ENCODE results near the gene PNLDC1.
"Not testable (repeated sequence)": the region's sequence is repeated elsewhere in the genome, so short reads cannot be mapped to it uniquely, and the experiment has no call there.

PNLDC1 gene

DNA sequence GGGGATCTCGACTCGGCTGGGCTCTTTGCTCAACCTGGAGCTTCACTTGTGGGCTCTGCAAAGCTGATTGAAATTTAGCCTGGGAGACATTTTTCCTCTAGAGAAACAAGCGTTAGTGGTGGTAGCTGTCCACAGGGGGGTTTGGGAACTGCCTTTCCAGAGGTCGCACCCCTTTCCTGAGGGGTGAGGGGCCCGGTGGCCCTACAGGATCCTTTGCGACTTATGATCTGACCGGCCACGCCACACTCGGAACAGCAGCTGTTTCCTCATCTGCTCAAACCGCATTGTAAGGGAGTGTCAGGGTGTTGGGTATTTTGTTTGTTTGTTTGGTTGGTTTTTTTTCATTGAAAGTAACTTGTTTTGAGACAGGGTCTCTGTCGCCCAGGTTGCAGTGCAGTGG lies 21.0 kb downstream of the PNLDC1 start:
- DNase-seq (ENCODE audit: low read depth) = no peak

DNA sequence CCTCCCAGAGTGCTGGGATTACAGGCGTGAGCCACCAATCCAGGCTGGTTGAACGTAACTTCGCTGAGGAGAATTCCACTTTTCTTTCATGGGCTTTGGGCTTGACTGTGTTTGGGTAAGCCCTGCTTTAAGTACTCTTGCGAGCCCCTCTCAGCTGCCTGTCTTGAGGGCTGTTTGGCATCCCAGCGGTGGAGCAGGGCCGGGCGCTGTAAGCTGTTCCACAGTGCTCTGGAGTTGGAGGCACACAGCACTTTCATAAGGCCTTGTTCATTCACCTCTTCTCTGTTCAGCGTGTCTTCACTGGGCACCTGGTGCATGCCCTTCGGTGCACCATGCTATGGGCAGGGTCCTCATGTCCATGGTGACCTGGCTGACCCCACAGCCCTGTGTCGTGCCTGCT lies 21.6 kb downstream of the PNLDC1 start:
- no peak for DNase-seq (ENCODE audit: low read depth)

GRCh38 chr6:159823953-159824352 lies 23.9 kb downstream of the PNLDC1 start:
- no peak for DNase-seq (ENCODE audit: low read depth)

DNA sequence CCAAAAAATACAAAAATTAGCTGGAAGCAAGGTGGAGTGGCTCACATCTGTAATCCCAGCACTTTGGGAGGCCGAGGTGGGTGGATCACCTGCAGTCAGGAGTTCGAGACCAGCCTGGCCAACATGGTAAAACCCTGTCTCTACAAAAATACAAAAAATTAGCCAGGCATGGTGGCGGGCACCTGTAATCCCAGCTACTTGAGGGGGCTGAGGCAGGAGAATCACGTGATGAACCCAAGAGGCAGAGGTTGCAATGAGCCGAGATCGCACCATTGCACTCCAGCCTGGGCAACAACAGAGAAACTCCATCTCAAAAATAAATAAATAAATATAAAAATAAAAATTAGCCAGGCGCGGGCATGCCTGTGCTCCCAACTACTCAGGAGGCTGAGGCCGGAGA lies 24.6 kb downstream of the PNLDC1 start:
- DNase-seq (ENCODE audit: low read depth) = not testable (repeated sequence)

DNA sequence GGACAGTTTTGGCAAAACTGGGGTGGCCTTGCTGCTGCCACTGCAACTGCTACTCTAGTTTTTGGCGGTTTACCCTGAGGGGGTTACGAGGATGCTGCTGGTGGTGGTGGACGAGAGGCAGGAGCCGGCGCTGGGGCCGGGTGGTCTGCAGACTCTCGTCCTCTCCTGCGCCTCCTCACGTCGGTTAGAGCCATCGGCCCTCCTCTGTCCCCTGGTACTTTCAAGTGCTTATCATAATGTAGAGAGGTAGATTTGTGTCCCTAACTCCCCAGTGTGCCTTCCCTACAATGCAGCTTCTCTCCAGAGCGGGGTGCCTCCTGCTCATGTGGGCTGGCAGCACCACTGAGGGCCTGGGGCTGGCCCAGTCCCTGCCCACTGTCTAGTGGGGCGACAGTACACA lies 25.9 kb downstream of the PNLDC1 start:
- no peak for DNase-seq (ENCODE audit: low read depth)

DNA sequence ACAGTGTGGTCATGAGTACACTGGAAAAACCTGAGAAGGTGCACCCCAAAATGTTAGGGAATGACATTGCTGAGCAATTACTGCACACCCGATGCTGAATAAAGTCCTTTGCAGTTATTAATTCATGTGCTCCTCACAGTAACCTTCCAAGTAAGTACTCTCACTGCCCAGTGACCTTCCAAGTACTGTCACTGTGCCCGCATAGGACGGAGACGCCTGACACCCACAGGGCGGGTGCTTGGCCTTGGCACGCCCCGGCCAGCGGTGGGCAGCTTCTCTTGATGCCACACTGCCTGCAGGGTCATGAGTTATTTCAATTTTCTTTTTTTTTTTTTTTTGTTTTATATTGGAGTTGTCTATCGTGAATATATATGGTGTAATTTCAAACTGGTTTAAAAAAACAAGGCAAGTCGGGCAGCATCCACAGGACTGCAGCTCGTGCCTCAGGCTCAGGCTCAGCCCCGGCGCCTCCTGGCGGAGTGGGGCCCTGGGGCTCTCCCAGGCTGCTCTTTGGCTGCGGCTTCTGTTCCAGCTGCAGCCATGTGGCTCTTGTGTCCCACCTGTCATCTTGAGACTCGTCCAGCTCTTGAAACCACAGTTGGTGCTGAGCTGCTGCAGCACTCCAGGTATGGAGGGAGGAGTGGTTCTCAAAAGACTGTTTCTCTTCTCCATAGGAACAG lies 27.0 kb downstream of the PNLDC1 start:
- no peak for DNase-seq (ENCODE audit: low read depth)

DNA sequence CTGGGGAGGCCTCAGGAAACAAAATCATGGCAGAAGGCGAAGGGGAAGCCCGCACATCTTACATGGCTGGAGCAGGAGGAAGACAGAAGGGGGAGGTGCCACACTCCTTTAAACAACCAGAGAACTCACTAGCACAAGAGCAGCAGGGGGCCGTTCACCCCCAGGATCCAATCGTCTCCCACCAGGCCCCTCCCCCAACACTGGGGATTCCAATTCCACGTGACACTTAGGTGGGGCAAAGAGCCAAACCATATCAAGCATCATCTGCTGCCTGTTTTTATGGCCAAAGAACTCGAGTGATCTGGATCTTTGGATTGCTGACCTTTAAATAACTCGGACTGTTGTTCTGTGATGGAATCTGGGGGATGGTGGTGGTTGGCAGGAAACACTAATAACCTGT lies 28.0 kb downstream of the PNLDC1 start:
- DNase-seq (ENCODE audit: low read depth) = no peak

GRCh38 chr6:159829526-159829925 lies 29.4 kb downstream of the PNLDC1 start:
- no peak for DNase-seq (ENCODE audit: low read depth)

DNA sequence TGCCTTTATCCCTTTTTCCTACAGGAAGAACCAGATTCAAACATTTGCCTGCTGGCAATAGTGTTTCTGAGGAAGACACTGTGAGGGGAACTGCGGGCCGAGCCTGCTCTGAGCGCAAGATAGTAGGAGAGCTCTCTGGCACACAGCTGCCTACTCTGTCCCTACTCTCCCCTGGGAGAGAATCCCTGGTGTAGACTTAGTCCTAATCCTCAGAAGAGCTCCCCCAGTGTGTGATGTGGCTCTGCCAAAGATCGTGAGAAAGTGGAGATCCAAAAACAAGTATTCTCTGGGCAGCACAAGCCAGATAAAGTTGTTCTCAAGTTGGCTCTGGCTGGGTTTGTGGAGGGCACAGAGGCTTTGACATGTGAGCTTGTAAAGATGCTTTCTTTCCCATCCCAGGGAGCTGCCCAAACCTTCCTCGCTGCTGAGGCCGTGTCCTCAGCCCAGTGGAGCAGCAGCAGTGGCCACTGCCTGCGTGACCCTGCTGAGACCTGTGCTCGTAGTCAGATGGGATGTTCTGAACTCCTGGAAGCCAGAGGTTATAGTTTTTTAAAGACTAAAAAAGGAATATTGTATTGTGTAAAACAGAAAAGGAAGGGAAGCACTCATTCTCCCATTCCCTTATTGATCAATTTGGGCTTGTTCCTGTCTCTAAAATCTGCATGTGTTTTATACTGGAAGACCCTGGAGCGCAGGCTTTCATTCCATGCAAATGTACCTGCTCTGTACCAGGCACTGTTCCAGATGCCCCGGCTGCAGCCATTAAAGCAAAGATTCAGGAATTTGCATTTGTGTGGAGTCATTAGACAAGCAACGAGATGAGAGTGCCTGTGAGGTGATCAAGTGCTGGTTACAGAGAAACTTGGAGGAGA lies 30.7 kb downstream of the PNLDC1 start:
- no peak for DNase-seq (ENCODE audit: low read depth)

DNA sequence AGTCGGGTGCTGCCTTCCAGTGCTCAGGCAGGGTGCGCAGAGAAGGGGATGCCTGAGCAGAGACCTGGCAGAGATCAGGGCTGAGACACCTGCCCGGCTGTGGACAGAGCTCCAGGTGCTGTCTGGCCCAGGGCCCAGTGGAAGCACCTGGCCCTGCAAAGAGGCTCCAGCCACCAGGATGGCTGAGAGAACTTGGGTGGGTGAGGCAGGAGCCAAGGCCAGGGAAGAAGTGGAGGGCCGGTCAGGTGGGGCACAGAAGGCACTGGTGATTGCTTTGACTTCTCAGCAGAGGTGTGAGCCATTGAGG lies 31.2 kb downstream of the PNLDC1 start:
- no peak for DNase-seq (ENCODE audit: low read depth)

GRCh38 chr6:159832946-159833345 lies 32.9 kb downstream of the PNLDC1 start:
- DNase-seq (ENCODE audit: low read depth) = no peak

DNA sequence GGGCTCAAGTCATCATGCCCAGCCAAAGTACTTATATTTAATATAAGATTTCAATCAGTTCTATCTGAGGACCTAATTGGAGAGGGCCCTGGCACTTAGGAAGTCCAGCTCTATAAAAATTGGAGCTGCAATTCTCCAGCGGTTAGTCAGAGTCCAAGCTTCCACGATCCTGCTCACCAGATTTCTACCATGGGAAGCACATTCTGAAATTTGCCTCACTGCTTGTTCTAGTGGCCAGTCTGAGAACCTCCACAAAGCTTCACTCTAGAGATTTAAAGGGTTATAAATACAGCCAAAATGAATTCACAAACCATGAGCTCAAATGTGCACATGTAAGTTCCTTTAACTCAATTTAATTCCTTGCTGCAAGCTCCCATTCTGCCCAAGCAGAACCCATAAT lies 33.5 kb downstream of the PNLDC1 start:
- no peak for DNase-seq (ENCODE audit: low read depth)

DNA sequence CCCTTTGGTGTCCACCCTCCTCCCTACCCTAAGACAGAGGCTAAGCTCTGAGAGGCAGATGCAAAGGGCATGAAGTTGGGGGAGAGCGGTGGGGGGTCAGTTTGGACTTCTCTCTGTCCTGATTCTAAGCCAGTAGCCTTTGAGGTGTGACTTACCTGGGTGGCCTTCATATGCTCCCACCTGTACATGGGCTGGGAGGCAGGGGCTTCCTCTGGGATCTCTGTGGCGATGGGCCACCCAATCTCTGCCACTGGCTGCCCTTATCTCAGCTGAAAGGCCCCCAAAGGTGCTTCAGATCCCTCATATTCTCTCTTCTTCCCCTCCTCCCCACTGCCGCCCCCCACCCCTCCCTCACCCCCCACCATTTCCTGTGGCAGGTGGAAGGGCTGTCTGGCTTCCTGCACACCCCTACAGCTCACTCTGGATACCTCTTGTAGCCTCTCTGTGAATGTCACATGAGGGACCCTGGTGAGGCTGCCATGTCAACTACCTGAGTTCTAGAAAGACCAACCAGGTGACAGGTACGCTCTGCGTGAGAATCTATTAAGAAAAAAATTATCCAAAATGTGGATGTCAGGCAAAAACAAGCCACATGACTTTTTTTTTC lies 34.0 kb downstream of the PNLDC1 start:
- no peak for DNase-seq (ENCODE audit: low read depth)

- DNase-seq (ENCODE audit: low read depth) = no peak
Observed at GRCh38 chr6:159836718-159837490, 36.8 kb downstream of the PNLDC1 start.

DNA sequence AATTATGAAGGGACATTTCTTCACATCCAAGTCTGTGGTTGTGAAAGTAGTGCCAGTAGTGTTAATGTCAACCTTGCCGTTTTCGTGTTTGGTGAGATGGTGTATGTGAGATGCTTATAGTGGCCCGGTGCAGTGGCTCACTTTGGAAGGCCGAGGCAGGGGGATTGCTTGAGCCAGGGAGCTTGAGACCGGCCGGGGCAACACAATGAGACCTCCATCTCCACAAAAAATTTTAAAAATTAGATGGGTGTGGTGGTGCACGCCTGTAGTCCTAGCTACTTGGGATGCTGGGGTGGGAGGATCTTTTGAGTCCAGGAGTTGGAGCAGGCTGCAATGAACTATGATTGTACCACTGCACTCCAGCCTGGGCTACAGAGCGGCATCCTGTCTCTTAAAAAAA lies 37.4 kb downstream of the PNLDC1 start:
- no peak for DNase-seq (ENCODE audit: low read depth)

DNA sequence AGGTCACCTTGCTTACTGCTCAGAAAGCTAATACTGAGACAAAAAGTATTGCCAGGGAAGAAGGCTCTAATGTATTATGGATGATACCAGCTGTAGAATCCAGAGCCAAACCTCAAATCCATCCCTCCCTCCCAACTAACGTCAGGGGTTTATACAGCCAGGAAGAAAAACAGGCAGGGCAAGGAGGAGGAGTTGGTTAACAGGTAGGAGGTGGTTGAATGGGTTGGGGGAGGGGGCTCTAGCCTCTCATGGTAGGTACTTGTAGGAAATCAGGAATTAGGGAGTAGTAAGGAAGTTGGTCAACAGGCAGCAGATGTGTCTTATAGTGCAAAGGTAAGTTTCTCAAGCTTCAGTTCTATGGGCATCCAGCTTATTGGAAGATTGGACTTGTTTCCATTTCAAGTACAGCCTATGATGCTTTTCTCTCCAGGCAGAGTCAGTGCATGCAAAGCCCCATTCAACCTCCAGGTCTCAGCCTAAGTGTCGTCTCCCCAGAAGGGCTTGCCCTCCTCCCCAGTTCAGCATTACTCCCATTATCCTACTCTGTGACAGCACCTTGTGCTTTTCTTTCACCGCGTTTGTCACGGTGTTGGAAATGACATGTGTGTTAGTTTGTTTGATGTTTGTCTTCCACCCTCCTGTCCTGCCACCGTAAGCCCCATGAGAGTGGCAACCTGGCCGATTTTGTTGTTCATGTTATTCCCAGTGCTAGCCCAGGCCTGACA lies 38.1 kb downstream of the PNLDC1 start:
- no peak for DNase-seq (ENCODE audit: low read depth)

- no peak for DNase-seq (ENCODE audit: low read depth)
Observed at GRCh38 chr6:159842035-159842434, 42.0 kb downstream of the PNLDC1 start.

- DNase-seq (ENCODE audit: low read depth) = no peak
Observed at GRCh38 chr6:159844737-159845645, 44.9 kb downstream of the PNLDC1 start.

- DNase-seq (ENCODE audit: low read depth) = not testable (repeated sequence)
Observed at GRCh38 chr6:159848552-159848951, 48.5 kb downstream of the PNLDC1 start.

GRCh38 chr6:159849851-159850250 lies 49.8 kb downstream of the PNLDC1 start:
- DNase-seq (ENCODE audit: low read depth) = not testable (repeated sequence)

- no peak for DNase-seq (ENCODE audit: low read depth)
Observed at GRCh38 chr6:159852877-159853276, 52.8 kb downstream of the PNLDC1 start.
